GM12878 (cell line): ENCODE results near the gene SMOC2. TPM values are rescaled to one million over a fixed set of nuclear protein-coding genes. Genes with fewer than 3 reads are reported as not detected.

ENCODE experiments used
- ATAC-seq: fragments of 200-7000 bp; cut with Tn5 transposase; 3 replicates; pipeline ENCODE4 v1.9.1; 2020; ENCODE audit warnings: mild to moderate bottlenecking, moderate library complexity
- BruUV-seq: library from RNA; stranded (reverse); fragments of 400-500 nt; replicated peaks from 2 replicates; lab custom pipeline; 2021; lab: Mats Ljungman, UMichigan
- CTCF ChIA-PET: fragments of 300-600 bp; sonication (Branson Sonifier 250); formaldehyde crosslinking; extraction: SDS; loops from one replicate; lab custom pipeline; 2021; ENCODE audit warnings: inconsistent platforms; lab: Yijun Ruan, JAX
- POLR2A ChIA-PET: fragments of 350-600 bp; formaldehyde crosslinking; extraction: SDS; loops from one replicate; lab custom pipeline; 2021; ENCODE audit warnings: inconsistent platforms; lab: Charles Lee
- RAD21 ChIA-PET: fragments of 300-600 bp; sonication (Branson Sonifier 250); formaldehyde crosslinking; loops from one replicate; lab custom pipeline; 2023; ENCODE audit warnings: antibody characterized with exemption; ENCODE audit not compliant: unreplicated experiment; lab: Charles Lee
- SMC1A ChIA-PET: fragments of 300-600 bp; sonication (Branson Sonifier 250); formaldehyde crosslinking; loops from one replicate; lab custom pipeline; 2023; ENCODE audit not compliant: unreplicated experiment, uncharacterized antibody; lab: Charles Lee
- DNase-seq: peaks from one replicate; pipeline ENCODE4 v3.0.0-alpha.2; 2011; ENCODE audit warnings: low read depth, low spot score
- FAIRE-seq: peaks from 3 replicates; lab custom pipeline; 2011; peaks lifted over from hg19 to GRCh38; lab: Jason Lieb, UNC
- H2AFZ ChIP-seq: 2 replicates; pipeline ENCODE4 v1.6.0; 2011; ENCODE audit warnings: low read depth, low read length, control low read depth; ENCODE audit not compliant: control insufficient read depth
- H3K27ac ChIP-seq: 2 replicates; pipeline ENCODE4 v1.5.1; 2011; ENCODE audit warnings: control low read depth; ENCODE audit not compliant: control insufficient read depth, insufficient read depth
- H3K27me3 ChIP-seq, 2 experiments: replicated peaks in 1 of 2; 2 replicates each; pipeline versions ENCODE4 v1.6.0 to v1.6.1; 2011; ENCODE audit warnings: low read length in 1 of 2; ENCODE audit not compliant: control insufficient read depth in 2 of 2, insufficient read depth in 2 of 2
- H3K36me3 ChIP-seq, 2 experiments: 2 replicates each; pipeline ENCODE4 v1.5.1; 2011; ENCODE audit warnings: low read length in 1 of 2; ENCODE audit not compliant: control insufficient read depth in 2 of 2, insufficient read depth in 2 of 2
- H3K4me1 ChIP-seq: 2 replicates; pipeline ENCODE4 v1.6.1; 2011; ENCODE audit warnings: mild to moderate bottlenecking, low read length, moderate library complexity, mixed read lengths; ENCODE audit not compliant: control insufficient read depth, insufficient read depth
- H3K4me2 ChIP-seq: 2 replicates; pipeline ENCODE4 v1.6.0; 2011; ENCODE audit warnings: control low read depth; ENCODE audit not compliant: control insufficient read depth, insufficient read depth
- H3K4me3 ChIP-seq: fragments of 200-600 bp; sonication (generic); 2 replicates; pipeline ENCODE4 v1.5.1; 2016
- H3K79me2 ChIP-seq: 2 replicates; pipeline ENCODE4 v1.6.0; 2011; ENCODE audit warnings: low read length; ENCODE audit not compliant: control insufficient read depth, insufficient read depth
- H3K9ac ChIP-seq: 2 replicates; pipeline ENCODE4 v1.8.0; 2011; ENCODE audit warnings: low read length, control low read depth, mixed read lengths; ENCODE audit not compliant: control insufficient read depth, insufficient read depth
- H3K9me3 ChIP-seq: replicated peaks from 3 replicates; pipeline ENCODE4 v1.5.1; 2011; ENCODE audit warnings: mild to moderate bottlenecking, low read length; ENCODE audit not compliant: control insufficient read depth, insufficient read depth
- H4K20me1 ChIP-seq: 2 replicates; pipeline ENCODE4 v1.6.0; 2011; ENCODE audit not compliant: control insufficient read depth, insufficient read depth
- ASH2L ChIP-seq: fragments of 300-600, 200-600 bp; sonication (generic); IDR thresholded peaks from 2 replicates; pipeline ENCODE4 v1.6.1; 2017; ENCODE audit warnings: low read depth, mild to moderate bottlenecking, borderline replicate concordance
- MLLT1 ChIP-seq: fragments of 450-650 bp; IDR thresholded peaks from 2 replicates; pipeline ENCODE4 v1.6.1; 2016; ENCODE audit warnings: mild to moderate bottlenecking
- YBX1 ChIP-seq: fragments of 450-650 bp; IDR thresholded peaks from 2 replicates; pipeline ENCODE4 v1.6.1; 2016; ENCODE audit warnings: antibody characterized with exemption
- WGBS: methylation state at CpG from one replicate; pipeline ENCODE4 v1.1.6; 2016; ENCODE audit warnings: low lambda C conversion rate; ENCODE audit not compliant: insufficient replicate concordance, insufficient coverage; ENCODE audit errors: missing lambda C conversion rate; 5-methylcytosine and 5-hydroxymethylcytosine counted together
- in situ Hi-C: fragments of 300-500 bp; cut with MboI; formaldehyde crosslinking; loops from 9 replicates; pipeline ENCODE4 v1.14.3; 2018; ENCODE audit warnings: mixed read lengths
- intact Hi-C: fragments of 100-400 bp; cut with micrococcal nuclease; formaldehyde crosslinking; loops from one replicate; pipeline ENCODE4 v1.14.2; 2022; ENCODE audit not compliant: unreplicated experiment
- polyA plus RNA-seq, 11 experiments: library from polyadenylated mRNA; depleted of rRNA in 4 of 11; unstranded in 6 of 11; stranded (reverse) in 5 of 11; fragments of >200 nt; fragmentation: Nextera tagmentation in 4 of 11; fragmentation: Illumina TruSeq in 1 of 11; extraction: Ambion mirVana in 4 of 11; extraction: Trizol in 1 of 11; gene quantifications; 1 replicate in 1 of 11; 2 replicates in 10 of 11; pipeline versions ENCODE4 v1.2.1 to v1.2.3, GENCODE V29; 2011 to 2016; ENCODE audit warnings: inconsistent platforms in 2 of 11, missing spikeins in 2 of 11, low read depth in 1 of 11
- total RNA-seq, 4 experiments: library from RNA; depleted of rRNA in 3 of 4; stranded (reverse); fragments of >200 nt in 3 of 4; fragmentation: Illumina TruSeq in 1 of 4; extraction: Trizol in 1 of 4; gene quantifications; 2 replicates each; pipeline versions ENCODE4 v1.2.1 to v1.2.3, GENCODE V29; 2013 to 2021

The SMOC2 gene
- total and polyA plus RNA-seq, 10 of the 15 experiments (the other 5 are each of a cell fraction or from before 2014, with no cell fraction given), result 0.10 to 0.12 TPM; not detected in 8

- Histone ChIP-seq H4K20me1 (no peaks in the 10 kb centered on the region), H3K9me3 (no peaks in the 10 kb centered on the region), H3K79me2 (no peaks in the 10 kb centered on the region), H3K4me3 (no peak overlapping the region), H3K36me3 (no peaks in the 10 kb centered on the region), H3K9ac (no peak overlapping the region), H3K27me3 (no peaks in the 10 kb centered on the region), H3K4me2 (no peak overlapping the region), H3K27ac (no peak overlapping the region), H2AFZ (no peak overlapping the region), H3K4me1 (no peaks in the 10 kb centered on the region)
- WGBS, result 41% methylated on average over 13 of the region's 13 CpGs
- in situ Hi-C loops (no loop called here), intact Hi-C loops (no loop called here)
- FAIRE-seq (no peak), DNase-seq (no peak), ATAC-seq (no peak)
- ChIA-PET CTCF (no interaction called here), POLR2A (no interaction called here), SMC1A (no interaction called here), RAD21 (no interaction called here)
- no peak for TF ChIP-seq MLLT1
- BruUV-seq, result no TSS peak
Measured at GRCh38 chr6:168420706-168421105, 20.3 kb upstream of the SMOC2 start.

GRCh38 chr6:168427184-168427583 lies 13.8 kb upstream of the SMOC2 start:
- no peak overlapping the region for H3K9ac ChIP-seq
- H3K36me3 ChIP-seq, result no peaks in the 10 kb centered on the region
- intact Hi-C loops, result no loop called here
- SMC1A ChIA-PET, result no interaction called here
- H3K27me3 ChIP-seq, result no peaks in the 10 kb centered on the region
- no peaks in the 10 kb centered on the region for H3K79me2 ChIP-seq
- TF ChIP-seq YBX1 (no peak), ASH2L (no peak)
- no peaks in the 10 kb centered on the region for H3K9me3 ChIP-seq
- H3K27ac ChIP-seq, result no peak overlapping the region
- in situ Hi-C loops, result no loop called here
- DNase-seq (no peak), FAIRE-seq (no peak), ATAC-seq (no peak)
- BruUV-seq, result no TSS peak
- H3K4me1 ChIP-seq, result no peaks in the 10 kb centered on the region
- no peak overlapping the region for H2AFZ ChIP-seq
- H4K20me1 ChIP-seq, result no peaks in the 10 kb centered on the region
- RAD21 ChIA-PET, result no interaction called here
- WGBS, result 41% methylated on average over 8 of the region's 8 CpGs
- no peak overlapping the region for H3K4me3 ChIP-seq
- POLR2A ChIA-PET, result no interaction called here
- H3K4me2 ChIP-seq, result no peak overlapping the region
- CTCF ChIA-PET, result no interaction called here
